ENCODE data around the gene ABHD2.
A peak's percentile ranks its signal among the peaks of the same experiment; 100 is the strongest.

The ABHD2 gene

DNA sequence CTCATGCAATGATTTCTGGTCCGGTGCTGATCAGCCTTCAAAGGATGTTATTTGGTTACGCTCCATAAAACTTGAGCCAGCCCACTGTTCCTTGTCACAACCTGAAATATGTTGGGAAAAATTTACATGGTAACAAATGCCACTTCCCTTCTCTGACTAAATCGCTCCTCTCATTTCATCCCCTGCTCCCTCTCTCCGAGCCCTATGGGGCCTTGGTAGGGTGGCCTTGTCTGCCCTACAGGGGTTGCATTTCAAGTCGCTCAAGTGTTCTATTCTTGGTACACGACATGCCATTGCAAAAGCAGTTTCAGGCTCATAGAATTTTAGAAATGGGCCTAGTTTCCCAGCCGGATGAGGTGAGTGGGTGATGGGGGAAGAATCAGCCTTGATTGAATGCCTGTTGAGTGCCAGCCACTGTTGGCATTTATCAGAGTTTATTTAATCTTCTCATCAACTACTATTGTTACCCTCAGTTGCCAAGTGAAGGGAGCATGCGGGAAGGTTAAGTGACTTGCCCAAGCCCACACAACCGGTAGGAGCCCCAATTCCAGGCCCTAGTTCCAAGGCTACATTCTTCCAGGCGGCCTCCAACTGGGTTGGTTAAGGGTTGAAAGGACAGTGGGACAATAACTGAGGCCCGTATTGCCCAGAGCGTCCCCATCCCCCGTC lies 961 bp upstream of the ABHD2 start:
- Histone ChIP-seq H3K4me3 (ENCODE audit: insufficient read length, low read depth) (peak overlapping the region; percentile 27), H3K36me3 (ENCODE audit: insufficient read depth, insufficient read length, low read length) (no peaks in the 10 kb centered on the region), H3K27me3 (ENCODE audit: insufficient read depth, insufficient read length) (peaks cover 11% of the 10 kb centered on the region), H3K9me3 (ENCODE audit: insufficient read depth, low read length) (no peaks in the 10 kb centered on the region), H3K4me1 (ENCODE audit: insufficient read depth, insufficient read length) (peaks cover 8% of the 10 kb centered on the region), H3K9ac (ENCODE audit: insufficient read length, low read depth) (peak overlapping the region; percentile 52)
- no peak for DNase-seq (ENCODE audit: low read depth, low spot score)
- no peak for TF ChIP-seq YY1 (IDR thresholded peaks at IDR 0.05; ENCODE audit: insufficient read depth, insufficient read length)

DNA sequence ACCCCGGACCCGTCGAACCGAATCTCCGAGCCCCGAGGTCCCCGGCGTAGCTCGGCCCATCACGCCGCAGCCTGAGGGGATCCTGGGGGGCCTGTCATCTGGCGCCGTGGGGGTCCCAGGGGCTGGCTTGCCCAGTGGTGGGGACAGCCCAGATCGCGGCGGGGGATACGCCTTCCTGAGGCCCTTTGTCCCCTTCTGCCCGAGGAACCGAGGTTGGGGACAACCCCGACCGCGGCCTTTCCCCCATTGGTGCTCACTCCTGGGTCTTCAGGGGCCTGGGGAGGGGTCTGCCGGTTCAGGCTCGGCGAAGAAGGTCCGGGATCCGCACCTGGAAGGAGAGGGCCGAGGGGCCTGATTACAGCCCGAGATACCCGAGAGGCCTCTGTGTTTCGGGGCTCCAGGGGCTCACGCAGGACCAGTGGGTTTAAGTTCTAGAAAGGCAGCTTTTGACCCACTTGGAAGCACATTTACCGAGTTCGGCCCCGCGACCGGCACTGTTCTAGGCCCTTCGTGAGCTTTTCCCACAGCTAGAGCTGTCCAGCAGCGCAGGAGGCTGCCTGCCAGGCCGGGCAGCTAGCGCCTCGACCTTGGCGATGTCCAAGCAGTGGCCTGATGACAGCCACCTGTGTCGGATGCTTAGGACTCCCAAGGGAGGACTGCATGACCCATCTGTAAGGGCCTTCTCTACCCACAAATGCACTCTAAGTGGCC lies 504 bp downstream of the ABHD2 start:
- Histone ChIP-seq H3K27me3 (ENCODE audit: insufficient read depth, insufficient read length) (peaks cover 11% of the 10 kb centered on the region), H3K9ac (ENCODE audit: insufficient read length, low read depth) (peak overlapping the region; percentile 87), H3K36me3 (ENCODE audit: insufficient read depth, insufficient read length, low read length) (no peaks in the 10 kb centered on the region), H3K4me1 (ENCODE audit: insufficient read depth, insufficient read length) (peaks cover 11% of the 10 kb centered on the region), H3K4me3 (ENCODE audit: insufficient read length, low read depth) (peak overlapping the region; percentile 89), H3K9me3 (ENCODE audit: insufficient read depth, low read length) (no peaks in the 10 kb centered on the region)
- no peak for DNase-seq (ENCODE audit: low read depth, low spot score)
- TF ChIP-seq SUZ12 (IDR thresholded peaks at IDR 0.05; ENCODE audit: extremely low read depth, insufficient read depth, insufficient read length) (no peak), ZNF274 (IDR thresholded peaks at IDR 0.05; ENCODE audit: low read depth, low read length) (no peak), YY1 (IDR thresholded peaks at IDR 0.05; ENCODE audit: insufficient read depth, insufficient read length) (no peak)

DNA sequence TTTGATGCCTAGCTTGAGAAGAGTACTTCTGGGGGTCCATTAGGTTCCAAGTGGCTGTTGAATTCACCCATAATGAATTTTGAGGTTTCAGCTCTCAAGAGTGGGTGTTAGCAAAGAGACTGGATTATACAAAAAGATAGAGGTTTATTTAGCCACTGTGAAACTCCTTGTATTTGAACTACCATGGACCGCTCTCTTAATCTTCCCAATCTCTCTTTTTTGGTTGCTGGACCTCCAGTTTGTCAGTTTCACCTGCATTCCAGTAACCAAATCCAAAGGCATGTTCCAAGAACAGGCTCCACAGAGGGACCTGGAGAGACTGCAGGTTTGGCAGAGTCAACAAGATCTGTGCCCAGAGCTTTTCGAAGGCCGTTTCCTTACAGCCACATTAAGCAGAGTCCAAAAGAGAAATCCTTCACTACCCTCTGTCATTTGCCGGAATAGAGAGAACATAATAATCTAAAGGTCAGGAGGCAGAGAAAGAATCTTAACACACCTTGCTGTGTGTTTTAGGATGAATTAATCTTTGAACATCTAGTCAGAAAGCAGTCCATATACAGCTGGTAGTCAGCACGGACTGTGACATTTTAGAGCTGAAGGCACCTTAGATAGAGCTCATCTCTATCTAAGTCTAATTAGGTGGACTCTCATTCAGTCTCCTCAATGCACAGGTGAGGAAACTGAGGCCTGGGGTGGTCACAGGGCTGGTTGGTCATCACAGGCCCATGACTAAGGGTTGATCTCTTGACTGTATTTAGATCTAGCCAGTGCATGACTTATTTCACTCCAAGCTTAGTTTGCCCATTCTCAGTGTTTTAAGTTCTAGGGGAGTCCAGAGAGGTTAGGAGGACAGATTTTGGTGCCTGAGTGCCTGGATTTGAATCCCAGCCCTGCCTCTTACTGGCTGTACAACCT lies 1.3 kb downstream of the ABHD2 start:
- Histone ChIP-seq H3K9ac (ENCODE audit: insufficient read length, low read depth) (no peak overlapping the region), H3K9me3 (ENCODE audit: insufficient read depth, low read length) (no peaks in the 10 kb centered on the region), H3K4me3 (ENCODE audit: insufficient read length, low read depth) (peak overlapping the region; percentile 89), H3K36me3 (ENCODE audit: insufficient read depth, insufficient read length, low read length) (no peaks in the 10 kb centered on the region), H3K4me1 (ENCODE audit: insufficient read depth, insufficient read length) (peaks cover 11% of the 10 kb centered on the region), H3K27me3 (ENCODE audit: insufficient read depth, insufficient read length) (peaks cover 11% of the 10 kb centered on the region)
- DNase-seq (ENCODE audit: low read depth, low spot score), result no peak
- TF ChIP-seq SUZ12 (IDR thresholded peaks at IDR 0.05; ENCODE audit: extremely low read depth, insufficient read depth, insufficient read length), result no peak
- TF ChIP-seq ZNF274 (IDR thresholded peaks at IDR 0.05; ENCODE audit: low read depth, low read length), result no peak
- TF ChIP-seq YY1 (IDR thresholded peaks at IDR 0.05; ENCODE audit: insufficient read depth, insufficient read length), result no peak

DNA sequence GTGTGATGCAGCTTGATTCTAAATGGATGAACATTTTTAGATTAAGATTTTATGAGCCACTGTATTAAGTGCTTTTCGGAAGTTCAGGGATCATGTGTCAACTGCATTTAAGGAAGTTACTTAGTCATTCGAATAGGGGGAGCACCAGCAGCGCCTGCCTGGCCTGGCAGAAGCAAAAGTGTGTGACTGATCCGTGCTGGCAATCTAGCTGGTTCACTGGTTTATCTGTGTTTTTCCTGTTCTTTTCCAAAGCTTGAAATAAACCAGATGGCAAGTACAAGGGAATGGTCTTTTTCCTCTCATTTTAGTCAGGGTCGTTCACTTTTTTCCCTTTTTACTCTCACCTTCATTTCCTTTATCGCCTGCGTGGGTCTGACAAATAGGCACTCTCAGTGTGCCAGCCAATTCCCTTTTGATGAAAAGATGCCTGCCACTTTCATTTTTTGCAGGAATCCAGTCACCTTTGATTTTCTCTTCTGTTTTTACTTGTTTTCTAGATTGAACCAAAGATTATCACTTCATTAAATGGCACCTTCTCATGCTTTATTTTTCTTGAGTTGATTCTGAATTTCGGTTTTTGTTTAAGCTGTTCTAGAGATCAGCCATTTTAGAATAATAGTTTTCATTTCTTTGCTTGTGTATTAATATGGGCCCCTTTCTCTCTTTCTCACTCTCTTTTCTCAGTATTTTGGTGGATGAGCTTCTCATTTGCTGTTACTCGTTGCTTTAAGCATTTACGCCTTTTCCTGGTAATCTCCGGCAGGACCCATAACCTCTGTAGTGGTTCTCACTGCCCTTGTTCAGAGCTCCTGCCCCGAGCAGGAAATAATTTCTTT lies 2.8 kb downstream of the ABHD2 start:
- TF ChIP-seq ZNF274 (IDR thresholded peaks at IDR 0.05; ENCODE audit: low read depth, low read length) (no peak), YY1 (IDR thresholded peaks at IDR 0.05; ENCODE audit: insufficient read depth, insufficient read length) (no peak), SUZ12 (IDR thresholded peaks at IDR 0.05; ENCODE audit: extremely low read depth, insufficient read depth, insufficient read length) (no peak)
- DNase-seq (ENCODE audit: low read depth, low spot score), result no peak
- H3K9me3 ChIP-seq (ENCODE audit: insufficient read depth, low read length), result no peaks in the 10 kb centered on the region
- H3K9ac ChIP-seq (ENCODE audit: insufficient read length, low read depth), result no peak overlapping the region
- peaks cover 2% of the 10 kb centered on the region for H3K36me3 ChIP-seq (ENCODE audit: insufficient read depth, insufficient read length, low read length)
- no peak overlapping the region for H3K4me3 ChIP-seq (ENCODE audit: insufficient read length, low read depth)
- peaks cover 11% of the 10 kb centered on the region for H3K4me1 ChIP-seq (ENCODE audit: insufficient read depth, insufficient read length)
- peaks cover 11% of the 10 kb centered on the region for H3K27me3 ChIP-seq (ENCODE audit: insufficient read depth, insufficient read length)

DNA sequence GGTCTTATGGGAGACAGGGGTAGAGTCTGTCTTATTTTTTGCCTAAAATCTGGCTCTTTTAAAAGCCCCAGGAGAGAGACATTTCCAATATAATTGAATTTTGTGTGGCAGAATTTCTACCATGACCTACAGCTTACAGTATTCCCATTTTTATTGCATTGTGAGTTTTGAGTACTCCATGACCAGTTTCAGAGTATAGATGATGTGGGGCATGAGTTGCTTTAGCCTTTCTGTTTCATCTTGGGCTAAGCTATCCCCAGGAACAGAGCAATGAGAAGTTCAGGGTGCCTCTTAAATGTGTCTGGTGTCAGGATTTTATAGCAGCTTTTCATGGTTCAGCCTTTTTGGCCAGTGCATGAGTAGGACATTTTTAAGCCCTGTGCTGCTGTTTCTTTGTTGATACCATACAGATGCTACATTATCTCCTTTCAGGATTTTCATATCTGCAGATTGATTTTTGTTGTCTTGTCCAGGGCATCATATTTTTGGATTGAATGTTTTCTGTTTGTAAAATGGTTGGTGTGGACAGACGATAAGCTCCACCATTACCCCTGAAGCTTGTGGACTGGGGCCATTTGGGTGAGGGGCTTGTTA lies 3.5 kb downstream of the ABHD2 start:
- Histone ChIP-seq H3K4me3 (ENCODE audit: insufficient read length, low read depth) (no peak overlapping the region), H3K4me1 (ENCODE audit: insufficient read depth, insufficient read length) (peaks cover 11% of the 10 kb centered on the region), H3K9ac (ENCODE audit: insufficient read length, low read depth) (no peak overlapping the region), H3K27me3 (ENCODE audit: insufficient read depth, insufficient read length) (peaks cover 11% of the 10 kb centered on the region), H3K36me3 (ENCODE audit: insufficient read depth, insufficient read length, low read length) (peaks cover 3% of the 10 kb centered on the region), H3K9me3 (ENCODE audit: insufficient read depth, low read length) (no peaks in the 10 kb centered on the region)
- no peak for TF ChIP-seq SUZ12 (IDR thresholded peaks at IDR 0.05; ENCODE audit: extremely low read depth, insufficient read depth, insufficient read length)
- TF ChIP-seq YY1 (IDR thresholded peaks at IDR 0.05; ENCODE audit: insufficient read depth, insufficient read length), result no peak
- TF ChIP-seq ZNF274 (IDR thresholded peaks at IDR 0.05; ENCODE audit: low read depth, low read length), result no peak
- no peak for DNase-seq (ENCODE audit: low read depth, low spot score)

DNA sequence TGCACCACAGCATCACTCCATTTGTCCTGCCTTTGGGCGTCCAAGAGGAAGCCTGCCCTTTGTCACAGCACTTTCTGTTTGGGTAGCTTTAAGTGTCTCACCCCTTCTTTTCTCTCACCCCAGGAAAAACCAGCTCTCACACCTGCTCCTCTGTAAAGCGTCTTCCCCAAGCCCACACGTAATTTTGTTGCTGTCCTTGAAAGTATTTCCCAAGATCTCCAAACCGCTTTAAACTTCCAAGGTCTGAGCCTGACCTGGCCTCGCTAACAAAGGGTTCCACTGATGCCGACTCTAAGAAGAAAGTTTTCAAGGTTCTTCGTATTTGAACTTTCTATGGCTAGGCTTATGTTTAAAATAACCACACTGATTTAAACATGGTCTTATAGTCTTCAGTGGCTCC lies 5.3 kb downstream of the ABHD2 start:
- DNase-seq (ENCODE audit: low read depth, low spot score), result no peak
- H3K27me3 ChIP-seq (ENCODE audit: insufficient read depth, insufficient read length), result peaks cover 11% of the 10 kb centered on the region
- TF ChIP-seq ZNF274 (IDR thresholded peaks at IDR 0.05; ENCODE audit: low read depth, low read length), result no peak
- TF ChIP-seq SUZ12 (IDR thresholded peaks at IDR 0.05; ENCODE audit: extremely low read depth, insufficient read depth, insufficient read length), result no peak
- TF ChIP-seq YY1 (IDR thresholded peaks at IDR 0.05; ENCODE audit: insufficient read depth, insufficient read length), result no peak
- H3K36me3 ChIP-seq (ENCODE audit: insufficient read depth, insufficient read length, low read length), result peaks cover 3% of the 10 kb centered on the region
- no peaks in the 10 kb centered on the region for H3K9me3 ChIP-seq (ENCODE audit: insufficient read depth, low read length)
- no peak overlapping the region for H3K9ac ChIP-seq (ENCODE audit: insufficient read length, low read depth)
- H3K4me3 ChIP-seq (ENCODE audit: insufficient read length, low read depth), result no peak overlapping the region
- peaks cover 6% of the 10 kb centered on the region for H3K4me1 ChIP-seq (ENCODE audit: insufficient read depth, insufficient read length)

Measured in NT2/D1 (cell line).